GM19463 (cell line): ENCODE data around the gene ZNF804B.
A peak's percentile ranks its signal among the peaks of the same experiment; 100 is the strongest.

Experiments
- ATAC-seq: cut with Tn5 transposase; IDR thresholded peaks from one replicate; pipeline ENCODE4 v1.9.1; 2021; ENCODE audit warnings: mild to moderate bottlenecking, moderate library complexity; ENCODE audit not compliant: unreplicated experiment

ZNF804B gene

DNA sequence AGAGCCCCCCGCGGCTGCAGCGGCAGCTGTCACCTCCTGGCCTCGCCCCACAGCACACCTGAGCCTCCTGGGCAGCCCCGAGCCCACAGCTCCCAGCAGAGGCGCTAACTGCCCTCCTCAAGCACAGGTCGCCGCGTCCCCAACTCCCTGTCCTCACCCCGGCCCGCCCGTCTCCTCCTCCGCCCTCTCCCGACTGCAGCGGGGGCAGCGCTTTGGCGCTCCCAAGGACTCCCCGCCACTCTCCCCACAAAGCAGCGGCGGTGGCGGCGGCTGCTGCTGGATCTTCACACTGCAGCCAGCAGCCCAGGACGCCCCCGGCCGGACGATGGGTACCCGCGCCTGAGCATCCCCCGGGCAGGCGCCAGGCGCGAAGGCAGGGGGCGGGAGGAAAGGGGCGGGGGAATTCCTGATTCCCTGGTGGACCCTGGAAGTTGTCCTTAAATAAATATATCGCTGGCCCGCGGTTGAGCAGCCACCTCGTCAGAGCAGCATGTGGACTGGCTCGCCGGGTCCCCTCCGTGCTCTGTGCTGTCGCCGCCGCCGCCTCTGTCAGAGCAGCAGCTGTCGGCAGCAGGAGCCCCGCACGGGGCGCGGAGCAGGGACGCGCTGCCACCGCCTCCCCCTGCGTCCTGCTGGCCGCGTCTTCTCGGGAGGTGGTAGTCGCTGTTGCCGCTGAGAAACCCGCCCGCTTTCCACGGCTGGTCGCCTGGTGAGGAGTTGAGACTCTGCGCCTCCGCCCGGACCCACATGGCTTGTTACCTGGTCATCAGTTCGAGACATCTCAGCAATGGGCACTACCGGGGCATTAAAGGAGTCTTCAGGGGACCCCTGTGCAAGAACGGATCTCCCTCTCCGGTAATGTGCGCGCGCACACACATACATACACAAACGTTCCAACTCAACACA lies at the start of gene ZNF804B:
Gene ZNF804B, plus strand, starts transcription at position 471 of the 906 bp plus-strand sequence. Its CDS starts 277 bp downstream, at position 748.
- ATAC-seq, result peak; percentile 39

DNA sequence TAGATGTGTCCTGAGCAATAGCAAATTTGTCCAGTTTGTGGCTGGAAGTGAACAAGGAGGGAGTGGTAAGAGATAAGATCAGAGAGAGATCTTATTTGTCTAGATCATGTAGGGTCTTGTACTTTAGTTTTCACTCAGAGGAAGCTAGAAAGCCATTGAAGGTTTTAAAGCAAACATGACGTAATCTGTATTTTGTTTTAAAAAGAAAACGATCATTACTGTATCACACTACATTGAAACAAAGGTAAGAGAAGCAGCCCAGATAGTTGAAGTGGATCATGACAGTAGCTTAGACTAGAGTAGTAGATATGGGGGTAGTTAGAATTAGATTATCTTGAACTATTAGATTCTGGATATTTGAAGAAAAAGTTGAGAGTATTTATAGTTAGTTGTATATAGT lies 23.6 kb upstream of the ZNF804B start:
- ATAC-seq, result no peak

GRCh38 chr7:88737632-88738031 lies 21.9 kb upstream of the ZNF804B start:
- no peak for ATAC-seq

- no peak for ATAC-seq
Observed at GRCh38 chr7:88746126-88746525, 13.4 kb upstream of the ZNF804B start.

DNA sequence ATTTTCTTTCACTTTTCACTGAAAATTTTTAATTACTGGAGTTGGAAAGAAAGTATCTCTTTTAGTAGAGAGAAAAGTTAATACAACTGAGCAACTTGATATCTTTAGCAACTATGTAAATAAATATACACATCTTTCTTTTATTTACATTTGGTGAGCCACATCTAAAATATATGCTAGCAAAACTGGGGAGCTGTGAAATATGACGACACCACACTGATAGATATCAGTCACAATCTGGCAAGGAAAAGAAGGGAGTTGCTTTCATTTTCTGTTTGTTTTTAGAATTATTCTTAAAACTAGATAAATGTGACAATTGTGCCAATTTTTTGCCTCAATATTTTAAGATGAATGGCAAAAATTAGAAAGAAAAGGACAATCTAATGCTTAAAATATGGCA lies 2.7 kb upstream of the ZNF804B start:
- no peak for ATAC-seq

DNA sequence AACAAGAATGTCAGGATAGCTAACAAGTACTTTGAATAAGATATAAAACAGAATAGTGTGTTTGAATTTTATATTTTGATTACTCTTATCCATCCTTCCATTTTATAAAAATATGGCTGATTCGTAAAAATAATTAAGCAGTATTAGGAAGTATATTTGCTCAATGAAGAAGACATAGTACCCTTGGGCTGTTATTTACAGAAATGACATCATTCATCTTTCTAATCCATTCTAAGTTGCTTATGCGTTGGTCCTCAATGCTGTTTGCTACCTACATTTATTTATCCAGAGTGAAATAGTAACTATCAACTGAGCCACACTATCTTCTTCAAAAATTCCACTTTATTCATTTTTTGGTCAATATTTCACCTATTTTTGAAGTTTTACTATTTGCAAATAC lies 2.1 kb upstream of the ZNF804B start:
- ATAC-seq, result no peak

DNA sequence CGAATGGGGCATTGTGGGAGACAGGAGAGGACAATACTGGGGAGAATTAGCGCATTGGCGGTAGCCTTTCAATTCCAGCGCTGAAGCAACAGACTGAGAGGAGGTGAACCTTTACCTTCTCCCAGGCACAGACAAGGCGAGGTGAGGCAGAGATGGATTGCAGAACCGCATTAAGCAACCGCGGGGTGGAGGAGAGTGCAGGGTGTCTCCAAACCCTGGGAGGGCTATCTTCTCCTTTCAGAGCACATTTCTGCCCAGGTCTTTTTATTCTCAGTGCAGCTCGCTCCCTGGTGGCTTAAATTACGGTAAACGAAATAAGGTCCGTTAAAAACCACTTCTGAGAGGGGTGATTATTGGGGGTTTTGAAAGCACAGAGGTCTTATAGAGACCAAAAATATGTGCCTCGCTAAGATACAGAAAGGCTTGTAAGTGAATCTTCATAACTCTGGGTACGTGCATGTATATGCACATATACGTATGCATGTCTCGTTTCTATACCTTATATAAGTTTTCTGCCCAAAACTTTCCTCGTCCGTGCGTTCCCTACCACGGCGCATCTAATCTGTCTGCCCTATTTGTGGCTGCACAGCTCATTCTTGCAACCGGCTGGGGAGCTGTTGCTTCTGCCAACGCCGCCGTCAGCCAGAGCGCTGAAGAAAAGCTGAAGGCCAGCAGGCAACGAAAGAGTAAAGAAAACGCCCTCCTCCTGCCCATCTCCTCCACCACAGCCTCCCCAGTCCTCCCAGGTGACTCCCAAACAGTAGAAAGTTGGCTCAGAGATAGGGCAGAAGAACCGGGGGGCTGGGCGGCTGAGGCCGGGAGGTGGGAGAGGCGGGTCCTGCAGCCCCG lies 895 bp upstream of the ZNF804B start:
- peak; percentile 21 for ATAC-seq

- ATAC-seq, result no peak
Observed at GRCh38 chr7:88760136-88760515, 626 bp downstream of the ZNF804B start.

DNA sequence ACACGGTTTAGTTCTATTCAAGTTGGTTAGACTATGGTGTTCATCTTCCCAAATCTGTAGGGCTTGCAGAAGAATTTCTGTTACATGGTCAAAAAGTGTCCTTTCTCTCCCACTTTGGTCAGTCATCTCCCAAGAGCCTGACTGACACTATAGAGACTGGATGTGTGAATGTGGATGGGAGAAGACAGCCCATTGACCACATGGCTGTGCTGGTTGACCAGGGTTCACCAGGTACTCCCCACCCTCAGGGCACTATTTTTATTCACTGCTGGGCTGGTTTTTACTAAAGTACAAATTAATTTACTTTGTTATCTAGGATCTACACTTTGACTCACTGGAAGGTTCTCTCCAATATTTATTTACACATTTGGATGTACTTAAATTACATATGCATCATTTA lies 2.3 kb downstream of the ZNF804B start:
- no peak for ATAC-seq

DNA sequence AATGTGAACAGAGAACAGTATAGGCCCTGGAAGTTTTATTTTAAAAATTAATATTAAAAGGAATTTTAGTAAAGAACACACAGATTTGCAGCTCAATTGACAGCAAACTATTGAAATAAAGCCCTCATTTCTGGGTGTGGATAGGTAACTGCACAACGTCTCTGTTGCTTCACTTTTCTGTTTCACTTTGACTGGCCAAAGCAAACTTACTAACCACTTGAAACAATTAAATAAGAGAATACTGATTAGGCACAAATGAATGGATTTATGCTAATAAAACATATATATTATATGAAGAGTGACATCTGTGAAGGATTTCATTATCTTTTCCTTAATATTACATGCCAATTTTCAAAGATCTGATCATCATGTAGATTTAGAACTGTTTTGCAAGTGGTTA lies 11.9 kb downstream of the ZNF804B start:
- peak; percentile 81 for ATAC-seq

DNA sequence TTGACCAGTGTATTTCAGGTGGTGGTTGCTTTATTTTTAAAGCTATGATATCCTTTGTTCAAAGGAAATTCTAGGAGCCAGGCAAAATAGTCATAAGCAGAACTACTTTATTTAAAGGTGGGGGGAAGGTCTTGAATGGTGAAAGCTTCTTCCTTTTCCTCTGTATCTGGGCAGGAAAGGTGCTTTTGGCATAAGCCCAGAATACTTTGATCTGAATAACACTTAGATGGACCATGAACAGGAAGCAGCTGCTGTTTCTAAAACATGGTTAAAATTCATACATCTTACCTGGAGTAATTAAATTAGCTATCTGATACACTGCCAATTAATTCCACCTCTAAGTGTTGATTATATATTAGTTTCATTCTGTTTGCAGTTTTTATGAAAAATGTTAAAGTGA lies 13.3 kb downstream of the ZNF804B start:
- no peak for ATAC-seq

GRCh38 chr7:88775838-88776237 lies 16.3 kb downstream of the ZNF804B start:
- ATAC-seq, result no peak

DNA sequence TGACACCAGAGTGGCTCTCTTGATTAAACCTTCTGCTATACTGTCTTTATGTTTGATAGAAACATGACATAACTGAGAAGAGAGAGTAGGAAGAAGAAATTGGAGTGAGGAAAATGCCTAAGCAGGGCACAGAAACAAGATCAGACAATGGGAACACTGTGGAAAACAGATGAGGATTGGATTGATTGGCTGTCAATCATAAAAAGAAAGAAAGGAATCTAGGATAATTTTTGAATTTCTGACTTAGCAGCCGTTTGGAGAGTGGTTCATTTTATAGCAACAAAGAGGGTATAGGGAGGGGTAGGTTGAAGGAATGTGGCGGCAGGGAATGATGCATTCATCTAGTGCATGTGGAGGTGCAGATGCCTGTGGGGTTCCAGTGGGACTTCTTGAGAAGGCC lies 28.3 kb downstream of the ZNF804B start:
- ATAC-seq, result no peak

DNA sequence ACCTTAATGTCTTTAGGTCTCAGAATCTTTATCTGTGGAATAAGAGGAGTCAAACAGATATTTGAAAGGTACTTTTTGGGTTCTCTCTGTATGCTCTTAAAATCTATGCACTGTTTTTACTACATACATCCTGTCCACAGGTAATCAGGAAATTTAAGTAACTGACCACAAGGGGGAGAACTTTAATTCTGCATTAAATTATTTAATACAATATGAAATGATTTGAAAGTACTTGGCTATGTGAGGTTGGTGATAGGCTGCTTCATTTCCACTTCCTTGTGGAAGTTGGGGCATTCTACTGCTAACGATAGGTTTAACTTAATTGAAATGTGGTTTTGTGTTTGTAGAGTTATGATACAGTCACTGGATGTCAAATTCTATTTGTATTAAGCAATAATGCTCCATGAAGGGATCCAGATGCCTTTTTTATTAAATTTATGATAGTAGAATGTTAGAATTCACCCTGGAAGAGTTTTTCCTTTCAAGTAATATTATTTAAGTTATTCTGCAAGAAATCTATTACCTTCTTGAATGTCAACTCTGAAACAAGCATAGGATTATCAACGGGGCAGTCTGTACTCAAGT lies 30.1 kb downstream of the ZNF804B start:
- no peak for ATAC-seq

- no peak for ATAC-seq
Observed at GRCh38 chr7:88791891-88792290, 32.4 kb downstream of the ZNF804B start.

DNA sequence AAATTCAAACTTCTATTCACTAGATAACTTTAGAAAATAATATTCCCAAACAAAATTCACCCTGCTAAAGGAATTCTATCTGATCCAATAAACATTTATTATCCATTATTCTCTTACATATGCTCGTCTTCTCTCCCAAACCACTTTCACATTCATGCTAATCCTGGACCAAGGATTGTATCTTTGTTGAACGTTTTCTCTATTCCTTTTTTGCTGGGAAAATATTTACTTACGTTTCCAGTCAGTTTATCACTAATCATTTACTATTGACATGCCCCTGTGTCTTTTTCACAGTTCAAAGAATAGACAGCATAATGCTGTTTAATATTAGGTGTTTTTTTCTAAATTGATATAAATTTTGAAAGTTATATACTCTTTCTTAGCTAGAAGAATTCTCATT lies 32.9 kb downstream of the ZNF804B start:
- no peak for ATAC-seq

GRCh38 chr7:88795553-88795952 lies 36.1 kb downstream of the ZNF804B start, which contains the start of gene TEX47:
Gene TEX47 (minus strand): TSS chr7:88795737. CDS start chr7:88794942, 795 bp downstream.
- no peak for ATAC-seq

GRCh38 chr7:88801046-88801445 lies 41.5 kb downstream of the ZNF804B start:
- no peak for ATAC-seq

GRCh38 chr7:88806280-88807037 lies 47.0 kb downstream of the ZNF804B start:
- no peak for ATAC-seq

DNA sequence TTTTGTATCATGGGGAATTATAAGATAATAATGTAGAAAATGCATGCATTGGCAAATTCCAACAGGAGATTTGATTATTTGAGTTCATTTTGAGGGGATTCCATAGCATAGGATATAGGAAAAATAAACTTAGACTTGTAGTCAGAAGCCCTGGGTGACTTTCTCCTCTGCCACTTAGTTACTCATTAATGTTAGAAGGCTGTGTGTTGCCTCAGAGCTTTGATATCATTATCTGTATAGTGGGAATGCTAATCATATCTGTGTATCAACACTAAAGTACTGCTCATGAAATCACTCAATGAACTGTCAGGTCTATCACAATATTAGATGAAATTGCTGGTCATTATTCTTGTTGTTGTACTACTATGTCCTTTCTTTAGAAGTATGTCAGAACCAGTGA lies 59.1 kb downstream of the ZNF804B start:
- no peak for ATAC-seq

- no peak for ATAC-seq
Observed at GRCh38 chr7:88826222-88826621, 66.7 kb downstream of the ZNF804B start.
